Activated CD8-positive, alpha-beta memory T cell treated with anti-CD3 and anti-CD28 coated beads for 24 hours (primary cell): ENCODE data around the gene NPY2R.

ENCODE experiments used
- DNase-seq: peaks from one replicate; pipeline ENCODE4 v3.0.0-alpha.2; 2020

The NPY2R gene

GRCh38 chr4:155252327-155252726 is 43.9 kb downstream of the NPY2R start:
- no peak for DNase-seq

GRCh38 chr4:155263480-155263879 is 55.0 kb downstream of the NPY2R start:
- DNase-seq, result no peak

GRCh38 chr4:155265113-155265512 is 56.7 kb downstream of the NPY2R start:
- DNase-seq, result no peak
